Islet precursor cell (in vitro differentiated cells): Measurements from ENCODE around the gene RNASE3.
"Not testable (repeated sequence)": the region's sequence is repeated elsewhere in the genome, so short reads cannot be mapped to it uniquely, and the experiment has no call there.

Experiments
- DNase-seq: peaks from one replicate; pipeline ENCODE4 v3.0.0-alpha.2; 2018

The RNASE3 gene

GRCh38 chr14:20919038-20919756, 28.0 kb downstream of the RNASE3 start:
- DNase-seq, result not testable (repeated sequence)

DNA sequence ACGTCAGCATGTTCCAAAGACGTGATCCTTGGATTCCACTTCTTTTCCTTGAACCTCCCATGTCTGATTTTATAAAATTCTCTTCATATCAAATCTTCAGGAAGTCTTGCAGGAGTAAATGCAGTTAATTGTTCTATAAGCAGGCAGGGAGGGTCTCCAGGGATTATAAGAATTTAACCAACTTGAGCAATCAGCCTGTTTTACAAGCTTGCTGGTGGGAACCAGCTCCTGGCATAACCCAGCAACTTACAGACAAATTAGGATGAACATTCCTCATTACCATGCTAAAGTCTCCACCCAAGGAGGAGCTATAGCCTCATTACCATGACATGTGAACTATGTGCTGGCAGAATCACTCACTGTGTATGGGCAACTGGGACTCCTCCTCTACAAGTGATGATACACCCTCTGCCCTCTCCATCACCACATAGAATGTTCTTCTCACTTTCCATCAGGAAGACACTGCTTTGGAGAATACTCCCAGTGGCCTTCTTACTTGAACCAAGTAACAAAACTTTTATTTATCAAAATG, 32.6 kb downstream of the RNASE3 start:
- not testable (repeated sequence) for DNase-seq

- DNase-seq, result peak; percentile 74
Measured at GRCh38 chr14:20934148-20934762, 43.1 kb downstream of the RNASE3 start.

- DNase-seq, result no peak
Measured at GRCh38 chr14:20935303-20935984, 44.3 kb downstream of the RNASE3 start.
